Cerebellar cortex (tissue), 1 donor: ENCODE results near the gene FAHD1.
A peak's percentile ranks its signal among the peaks of the same experiment; 100 is the strongest.

Experiments used
- DNase-seq: peaks from one replicate; pipeline ENCODE4 v3.0.0-alpha.2; 2015; ENCODE audit warnings: low spot score

The FAHD1 gene

DNA sequence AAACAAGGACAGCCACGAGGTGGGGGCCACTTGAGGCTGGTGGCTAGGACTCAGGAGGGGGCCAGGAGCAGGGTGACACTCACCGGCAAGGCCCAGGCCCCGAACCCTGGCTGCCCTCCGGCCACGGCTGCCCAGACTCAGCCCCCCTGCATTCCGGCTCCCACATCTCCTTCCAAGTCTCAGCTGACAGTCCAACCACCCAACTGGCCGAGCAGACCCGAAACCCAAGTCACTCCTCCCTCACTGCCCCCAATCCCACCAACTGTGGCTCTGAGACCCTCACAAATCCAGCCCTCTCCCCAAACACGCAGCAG, 9.8 kb upstream of the FAHD1 start:
- no peak for DNase-seq

DNA sequence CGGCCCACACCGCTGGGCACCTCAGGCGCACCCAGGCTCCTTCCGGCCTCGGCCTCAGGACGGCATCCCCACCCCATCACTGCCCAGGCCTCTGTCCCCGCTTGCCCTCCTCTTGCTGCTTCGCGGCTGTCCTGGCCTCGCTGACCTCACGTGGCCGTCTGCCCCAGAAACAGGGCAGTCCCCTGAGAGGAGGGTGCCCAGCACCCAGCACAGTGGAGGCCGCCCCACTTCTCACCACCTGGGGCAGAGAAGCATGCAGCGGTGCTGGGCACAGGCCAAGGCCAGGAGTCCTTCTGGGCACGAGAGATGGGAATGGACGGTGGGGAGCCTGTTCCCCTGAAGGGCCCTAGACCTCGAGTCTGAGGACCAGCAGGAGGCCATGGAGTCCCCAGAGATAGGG, 9.3 kb upstream of the FAHD1 start:
- DNase-seq, result no peak

DNA sequence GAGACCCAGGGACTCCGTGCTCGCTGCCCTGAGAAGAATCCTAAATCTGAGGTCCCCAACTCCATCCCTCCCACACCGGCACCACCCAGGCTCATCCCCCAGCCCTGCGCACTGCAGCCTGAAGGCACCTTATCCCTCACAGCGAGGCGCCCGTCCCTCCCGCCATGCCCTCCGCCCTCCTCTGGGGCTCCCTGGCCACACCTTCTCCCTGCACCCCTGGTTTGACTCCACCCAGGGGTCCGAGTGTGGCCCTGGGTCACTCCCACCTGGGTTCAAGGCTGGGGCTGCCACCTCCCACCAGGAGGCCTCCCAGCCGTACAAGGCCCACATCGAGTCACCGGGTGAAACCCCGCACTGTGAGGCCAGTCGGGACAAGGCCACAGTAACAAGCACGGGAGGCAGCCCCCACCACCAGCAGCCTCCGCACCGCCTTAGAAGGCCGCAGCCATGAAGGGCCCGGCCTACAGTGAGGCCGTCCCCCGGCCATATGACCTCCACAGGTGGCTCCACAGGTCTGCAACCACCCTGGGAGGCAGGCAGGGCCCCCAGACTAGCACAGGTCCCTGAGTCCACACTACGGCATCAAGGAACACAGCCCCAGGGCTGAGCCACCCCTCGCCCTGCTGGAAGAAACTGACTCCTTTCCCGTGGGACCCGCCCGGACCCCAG, 8.7 kb upstream of the FAHD1 start:
- DNase-seq, result no peak

DNA sequence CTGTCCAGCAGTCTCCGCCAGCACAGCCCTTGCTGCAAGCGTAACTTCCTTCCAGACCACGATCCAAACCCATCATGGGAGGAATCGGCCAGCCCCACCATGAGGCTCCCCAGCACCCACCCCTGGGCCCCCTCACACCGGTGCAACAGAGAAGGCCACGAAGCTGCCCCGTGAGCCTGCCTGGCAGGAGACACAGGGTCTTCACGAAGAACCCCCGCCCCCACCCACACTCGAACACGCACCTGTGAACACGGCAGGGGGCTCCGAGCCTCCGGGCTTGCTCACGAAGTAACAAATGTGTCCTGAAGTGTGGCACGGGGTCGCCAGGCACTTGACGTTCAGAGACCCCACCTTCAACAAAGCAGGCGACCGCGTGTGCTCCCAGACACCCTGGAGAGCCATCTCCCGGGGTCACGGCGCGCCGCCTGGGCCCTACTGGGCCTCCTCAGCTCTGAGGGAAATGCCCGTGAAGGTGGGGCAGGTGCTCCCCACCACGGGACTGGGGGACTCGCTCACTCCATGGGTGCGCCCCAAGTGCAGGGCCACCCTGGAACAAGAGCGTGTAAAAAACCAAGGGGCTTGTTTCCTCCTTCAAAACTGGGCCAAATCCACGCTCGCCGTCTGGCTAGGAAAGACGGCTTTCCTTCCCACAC, 8.0 kb upstream of the FAHD1 start:
- DNase-seq, result peak; percentile 13

DNA sequence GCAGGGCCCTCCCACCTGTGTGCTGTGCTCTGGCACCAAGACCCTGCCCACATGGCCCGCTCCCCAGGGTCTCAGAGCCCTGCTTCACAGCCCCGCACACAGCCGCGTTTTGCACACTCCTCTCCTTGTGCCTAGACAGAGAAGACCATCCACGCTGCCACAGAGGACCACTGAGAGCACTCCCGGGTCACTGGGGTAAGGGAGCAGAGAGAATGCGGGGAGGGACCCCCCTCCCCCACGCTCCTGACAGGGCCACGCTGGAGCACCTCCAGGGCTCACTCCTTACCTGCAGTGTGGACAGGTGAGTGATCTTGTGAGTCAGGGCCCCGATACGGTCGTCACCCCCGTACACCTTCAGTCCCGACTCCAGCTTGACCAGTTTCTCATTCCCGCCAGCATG, 7.4 kb upstream of the FAHD1 start:
- DNase-seq, result no peak

GRCh38 chr16:1820096-1820945, 6.7 kb upstream of the FAHD1 start:
- no peak for DNase-seq

- no peak for DNase-seq
Observed at GRCh38 chr16:1820946-1821290, 6.1 kb upstream of the FAHD1 start.

DNA sequence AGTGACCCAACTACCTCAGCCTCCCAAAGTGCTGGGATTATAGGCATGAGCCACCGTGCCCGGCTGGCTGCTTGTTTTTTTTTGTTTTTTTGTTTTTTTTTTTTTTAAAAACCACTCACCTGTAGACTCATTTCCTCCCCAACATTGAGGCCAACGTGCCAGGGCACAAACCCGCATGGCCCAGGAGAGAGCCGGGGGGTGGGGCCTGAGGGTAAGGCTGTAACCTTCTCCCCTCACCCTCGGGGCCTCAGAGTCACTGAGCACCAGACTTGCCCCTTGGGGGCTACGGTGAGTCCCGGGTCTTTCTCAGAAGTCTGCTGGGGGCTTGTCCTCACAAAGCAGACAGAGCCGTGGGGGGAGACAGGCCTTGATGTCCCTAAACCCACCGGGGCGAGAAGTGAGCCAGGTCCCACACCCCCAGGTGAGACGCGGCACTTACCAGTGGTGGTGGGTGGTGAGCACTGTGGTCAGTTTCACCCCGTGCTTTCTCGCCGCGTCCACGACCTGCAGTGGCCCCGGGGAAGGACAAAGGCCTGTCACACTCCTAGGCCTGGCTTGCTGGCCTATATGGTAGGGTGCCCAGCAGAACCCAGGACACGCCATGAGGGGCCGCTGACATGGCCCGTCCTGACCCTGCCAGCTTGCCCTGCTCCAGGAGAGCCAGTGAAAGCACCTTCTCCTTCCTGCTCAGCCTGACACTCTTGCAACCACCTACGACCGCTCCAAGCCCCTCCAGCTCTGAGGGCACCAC, 5.0 kb upstream of the FAHD1 start:
- no peak for DNase-seq

- DNase-seq, result no peak
Observed at GRCh38 chr16:1822801-1823200, 4.2 kb upstream of the FAHD1 start.

GRCh38 chr16:1823821-1824220, 3.2 kb upstream of the FAHD1 start:
- DNase-seq, result peak; percentile 82

- no peak for DNase-seq
Observed at GRCh38 chr16:1825381-1825863, 1.6 kb upstream of the FAHD1 start.

DNA sequence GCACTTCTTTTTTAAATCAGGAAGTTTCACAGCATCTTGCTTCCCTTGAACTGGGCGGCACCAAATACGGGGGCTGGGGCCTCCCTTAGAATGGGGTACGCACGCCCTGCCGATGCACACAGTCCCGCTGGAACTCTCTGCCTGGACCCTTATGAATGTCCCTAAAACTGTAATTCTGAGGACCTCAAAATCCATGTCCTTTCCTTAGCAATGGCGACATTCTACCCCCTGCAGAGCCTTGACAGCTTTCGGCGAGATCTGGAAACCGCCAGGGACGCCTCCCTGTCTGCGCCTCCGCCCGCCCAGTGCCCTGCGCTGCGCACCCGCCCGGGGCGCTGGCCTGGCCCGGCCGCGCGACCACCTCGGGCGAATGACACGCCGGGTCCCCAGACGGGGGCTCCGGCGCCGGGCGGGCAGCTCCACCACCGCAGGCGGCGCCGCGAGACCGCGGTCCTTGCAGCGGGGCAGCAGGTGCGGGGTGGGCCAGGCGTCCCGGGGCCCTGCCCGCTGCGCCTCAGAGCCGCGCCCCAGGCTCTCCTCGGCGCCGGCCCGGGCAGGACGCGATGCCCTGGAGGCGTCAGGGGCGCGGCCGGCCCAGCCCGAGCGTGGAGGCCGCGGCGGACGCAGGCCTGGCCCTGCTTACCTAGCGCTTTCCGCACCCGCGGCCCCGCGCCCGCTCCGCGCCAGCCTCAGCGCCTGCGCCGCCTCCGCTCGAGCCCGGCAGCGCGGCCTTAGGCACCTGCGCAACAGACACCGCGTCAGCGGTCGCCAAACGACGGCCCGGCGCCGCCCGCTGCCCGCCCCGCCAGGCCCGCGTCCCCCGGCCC, 929 bp upstream of the FAHD1 start:
- no peak for DNase-seq

- DNase-seq, result no peak
Observed at GRCh38 chr16:1828645-1829410, 1.8 kb downstream of the FAHD1 start.

DNA sequence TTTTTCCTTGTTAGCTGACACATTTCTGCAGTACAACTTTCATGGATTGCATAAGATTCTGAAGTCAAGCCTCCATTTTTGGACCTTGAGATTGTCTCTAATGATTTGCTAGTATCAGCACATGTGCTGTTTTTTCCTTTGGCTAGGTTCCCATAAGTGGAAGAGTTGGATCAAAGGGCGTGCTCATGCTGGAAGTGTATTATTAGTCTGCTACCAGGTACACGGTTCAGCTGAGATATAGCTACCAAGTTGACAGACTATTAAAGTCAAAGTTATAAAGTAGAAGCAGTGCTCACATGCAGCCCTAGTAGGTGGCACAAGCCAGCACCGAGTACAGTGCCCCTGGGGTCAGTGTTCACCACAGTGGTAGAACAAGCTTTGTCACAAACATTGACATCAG, 3.2 kb downstream of the FAHD1 start:
- DNase-seq, result no peak

DNA sequence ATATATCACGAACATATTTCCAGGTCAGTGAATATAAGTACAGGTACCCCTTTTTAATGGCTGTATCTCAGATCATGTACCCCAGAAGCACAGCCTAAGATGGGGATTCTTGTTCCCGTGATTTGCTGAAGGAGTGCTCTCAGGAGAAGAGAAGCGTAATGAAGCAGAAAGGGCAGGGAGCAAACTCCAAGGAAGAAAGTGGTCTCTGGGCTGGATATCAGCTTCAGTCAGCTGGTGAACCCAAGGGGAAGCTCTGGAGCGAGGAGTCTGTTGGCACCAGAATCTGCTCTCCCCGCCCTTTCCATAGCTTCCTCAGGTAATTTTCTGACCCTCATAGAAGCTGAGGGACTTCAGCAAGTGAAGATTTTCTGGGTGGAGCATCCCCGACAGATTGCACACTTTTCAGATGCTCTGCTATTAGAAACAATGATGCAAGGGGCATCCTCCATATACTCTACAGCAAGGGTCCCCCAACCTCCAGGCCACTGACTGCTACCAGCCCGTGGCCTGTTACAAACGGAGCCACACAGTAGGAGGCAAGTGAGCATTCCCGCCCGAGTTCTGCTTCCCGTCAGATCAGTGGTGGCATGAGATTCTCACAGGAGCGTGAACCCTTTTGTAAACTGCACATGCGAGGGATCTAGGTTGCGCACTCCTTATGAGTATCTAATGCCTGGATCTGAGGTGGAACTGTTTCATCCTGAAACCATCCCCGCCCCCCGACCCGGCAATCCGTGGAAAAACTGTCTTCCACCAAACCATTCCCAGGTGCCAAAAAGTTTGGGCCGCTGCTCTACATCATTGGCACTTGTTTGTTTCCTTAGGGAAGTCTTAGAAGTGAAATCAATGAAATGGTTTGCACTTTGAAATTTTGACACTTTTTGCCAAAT, 4.4 kb downstream of the FAHD1 start:
- DNase-seq, result no peak

DNA sequence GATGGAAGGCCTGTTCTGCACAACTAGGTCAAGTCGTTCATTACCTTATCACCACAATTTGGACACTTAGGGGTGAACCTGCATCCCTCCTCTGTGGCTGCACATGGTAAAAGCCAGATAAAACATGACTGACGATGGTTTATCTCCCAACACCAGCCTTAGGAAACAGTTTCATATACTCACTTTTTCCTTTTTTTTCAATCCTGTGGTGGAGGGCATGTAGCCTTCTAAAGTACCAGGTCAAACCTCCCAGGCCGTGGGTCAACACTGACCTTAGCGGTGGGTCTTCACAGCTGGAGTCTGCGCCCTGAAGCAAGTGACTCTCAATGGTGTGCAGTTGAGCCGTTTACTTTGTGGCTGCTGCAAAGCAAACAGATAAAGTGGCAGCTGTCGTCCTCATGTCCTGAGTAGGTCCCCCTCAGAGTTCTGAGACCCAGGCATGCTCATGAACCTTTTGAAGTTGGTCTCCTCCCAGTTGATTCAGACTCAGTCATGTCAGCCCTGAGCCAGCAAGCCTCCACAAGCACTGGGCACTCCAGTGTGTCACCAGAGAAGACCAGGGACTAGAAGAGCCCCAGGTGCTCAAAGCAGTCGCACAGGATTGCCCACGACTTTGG, 5.9 kb downstream of the FAHD1 start:
- no peak for DNase-seq

GRCh38 chr16:1834096-1834495, 7.1 kb downstream of the FAHD1 start:
- DNase-seq, result no peak

DNA sequence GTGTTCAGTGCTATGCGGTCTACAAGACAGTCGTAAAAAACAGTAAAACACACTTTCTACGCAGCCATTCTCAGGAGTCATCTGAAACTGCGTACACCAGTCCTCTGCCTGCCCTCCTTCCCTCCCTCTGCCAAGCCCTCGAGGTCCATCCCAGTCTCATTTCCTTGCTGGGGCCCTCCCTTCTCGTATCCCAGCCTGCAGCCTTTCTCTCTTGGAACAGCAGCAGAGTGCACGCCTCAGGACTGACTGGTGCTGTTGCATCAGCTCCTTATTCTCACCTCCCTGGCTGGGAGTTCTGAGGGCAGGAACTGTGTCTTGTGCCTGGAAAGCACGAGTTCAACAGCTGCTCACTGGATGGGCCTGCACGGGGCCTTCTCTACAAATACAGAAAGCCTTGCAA, 12.5 kb downstream of the FAHD1 start:
- DNase-seq, result peak; percentile 24

DNA sequence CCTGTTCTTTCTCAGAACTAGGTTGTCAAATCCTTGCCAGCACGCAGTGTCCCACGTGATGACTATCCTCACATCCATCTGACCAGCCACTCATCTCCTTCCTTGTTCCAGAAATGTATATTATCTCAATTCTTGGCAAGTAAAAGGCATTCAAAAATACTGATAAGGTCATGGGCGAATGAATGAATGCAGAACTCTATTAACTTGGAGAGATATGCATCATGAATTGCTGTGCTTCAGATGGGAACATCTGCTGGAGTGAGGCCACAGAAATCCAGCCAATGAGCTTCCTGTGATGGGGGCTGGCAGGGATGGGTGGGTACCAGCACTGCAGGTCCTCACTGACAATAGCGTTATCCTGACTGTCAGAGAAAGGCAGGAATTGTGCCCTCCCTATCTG, 19.0 kb downstream of the FAHD1 start:
- no peak for DNase-seq
